KMS-11 (cell line): ENCODE data around the gene NCAM2.

Experiments
- H2AFZ ChIP-seq: fragments of 200-600 bp; sonication (generic); 2 replicates; pipeline ENCODE4 v1.6.1; 2016; ENCODE audit warnings: antibody characterized with exemption, mixed run types, low read depth
- H3K27ac ChIP-seq: fragments of 200-600 bp; sonication (generic); 2 replicates; pipeline ENCODE4 v1.6.1; 2016; ENCODE audit warnings: mild to moderate bottlenecking, mixed run types
- H3K27me3 ChIP-seq: fragments of 200-600 bp; sonication (generic); 2 replicates; pipeline ENCODE4 v1.6.1; 2017; ENCODE audit warnings: mild to moderate bottlenecking, low read depth, mixed run types, moderate library complexity; ENCODE audit not compliant: insufficient read depth
- H3K36me3 ChIP-seq: fragments of 200-600 bp; sonication (generic); 2 replicates; pipeline ENCODE4 v1.6.1; 2017; ENCODE audit warnings: mild to moderate bottlenecking, mixed run types; ENCODE audit not compliant: insufficient read depth
- H3K4me1 ChIP-seq: fragments of 200-600 bp; sonication (generic); 2 replicates; pipeline ENCODE4 v1.6.1; 2016; ENCODE audit warnings: mild to moderate bottlenecking, low read depth, mixed run types; ENCODE audit not compliant: poor library complexity, severe bottlenecking
- H3K4me2 ChIP-seq: fragments of 200-600 bp; sonication (generic); 2 replicates; pipeline ENCODE4 v1.7.0; 2016; ENCODE audit warnings: mild to moderate bottlenecking, mixed run types
- H3K4me3 ChIP-seq: fragments of 200-600 bp; sonication (generic); IDR thresholded peaks from 2 replicates; pipeline ENCODE4 v1.6.1; 2017; ENCODE audit warnings: low read depth, low read length, mixed read lengths; ENCODE audit not compliant: insufficient read depth
- H3K79me2 ChIP-seq: fragments of 200-600 bp; sonication (generic); 2 replicates; pipeline ENCODE4 v1.6.1; 2016; ENCODE audit warnings: low read depth, mixed run types; ENCODE audit not compliant: insufficient read depth
- H3K9ac ChIP-seq: fragments of 200-600 bp; sonication (generic); 2 replicates; pipeline ENCODE4 v1.6.1; 2016; ENCODE audit warnings: mild to moderate bottlenecking, mixed run types
- H4K20me1 ChIP-seq: fragments of 200-600 bp; sonication (generic); 2 replicates; pipeline ENCODE4 v1.6.1; 2016; ENCODE audit warnings: mild to moderate bottlenecking, mixed run types; ENCODE audit not compliant: insufficient read depth
- CTCF ChIP-seq: fragments of 200-600 bp; sonication (generic); conservative IDR thresholded peaks from 2 replicates; pipeline ENCODE4 v1.6.1; 2017; ENCODE audit warnings: low read depth, mild to moderate bottlenecking, antibody characterized with exemption, low read length, moderate library complexity, mixed read lengths

NCAM2 gene

GRCh38 chr21:21345296-21345695 lies 347.1 kb downstream of the NCAM2 start:
- no peaks in the 10 kb centered on the region for H3K36me3 ChIP-seq
- no peak overlapping the region for H3K27ac ChIP-seq
- no peak for TF ChIP-seq CTCF
- H4K20me1 ChIP-seq: no peaks in the 10 kb centered on the region
- H3K4me2 ChIP-seq: no peak overlapping the region
- H3K79me2 ChIP-seq: no peaks in the 10 kb centered on the region
- no peak overlapping the region for H3K4me3 ChIP-seq
- no peak overlapping the region for H3K9ac ChIP-seq
- no peak overlapping the region for H2AFZ ChIP-seq
- H3K27me3 ChIP-seq: no peaks in the 10 kb centered on the region
- no peaks in the 10 kb centered on the region for H3K4me1 ChIP-seq

DNA sequence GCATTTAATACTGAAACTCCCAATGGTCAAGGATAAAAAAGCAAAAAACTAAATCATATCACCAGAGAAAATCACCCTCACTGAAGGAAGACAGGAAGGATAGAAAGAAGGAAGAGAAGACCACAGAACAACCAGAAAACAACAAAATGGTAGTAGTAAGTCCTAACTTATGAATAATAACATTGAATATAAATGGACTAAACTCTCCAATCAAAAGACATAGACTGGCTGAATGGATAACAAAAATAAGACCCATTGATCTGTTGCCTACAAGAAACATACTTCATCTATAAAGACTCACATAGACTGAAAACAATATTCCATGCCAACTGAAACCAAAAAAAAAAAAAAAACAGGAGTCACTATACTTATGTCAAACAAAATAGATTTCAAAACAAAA lies 347.7 kb downstream of the NCAM2 start:
- no peaks in the 10 kb centered on the region for H3K27me3 ChIP-seq
- H3K9ac ChIP-seq: no peak overlapping the region
- no peaks in the 10 kb centered on the region for H3K4me1 ChIP-seq
- H4K20me1 ChIP-seq: no peaks in the 10 kb centered on the region
- no peak for TF ChIP-seq CTCF
- no peak overlapping the region for H3K27ac ChIP-seq
- no peak overlapping the region for H2AFZ ChIP-seq
- H3K4me3 ChIP-seq: no peak overlapping the region
- no peaks in the 10 kb centered on the region for H3K36me3 ChIP-seq
- H3K79me2 ChIP-seq: no peaks in the 10 kb centered on the region
- H3K4me2 ChIP-seq: no peak overlapping the region

GRCh38 chr21:21366277-21366676 lies 368.1 kb downstream of the NCAM2 start:
- Histone ChIP-seq H4K20me1 (no peaks in the 10 kb centered on the region), H3K4me2 (no peak overlapping the region), H3K4me1 (no peaks in the 10 kb centered on the region), H3K36me3 (no peaks in the 10 kb centered on the region), H3K4me3 (no peak overlapping the region), H3K27ac (no peak overlapping the region), H3K27me3 (no peaks in the 10 kb centered on the region), H2AFZ (no peak overlapping the region), H3K79me2 (no peaks in the 10 kb centered on the region), H3K9ac (no peak overlapping the region)
- TF ChIP-seq CTCF: no peak

DNA sequence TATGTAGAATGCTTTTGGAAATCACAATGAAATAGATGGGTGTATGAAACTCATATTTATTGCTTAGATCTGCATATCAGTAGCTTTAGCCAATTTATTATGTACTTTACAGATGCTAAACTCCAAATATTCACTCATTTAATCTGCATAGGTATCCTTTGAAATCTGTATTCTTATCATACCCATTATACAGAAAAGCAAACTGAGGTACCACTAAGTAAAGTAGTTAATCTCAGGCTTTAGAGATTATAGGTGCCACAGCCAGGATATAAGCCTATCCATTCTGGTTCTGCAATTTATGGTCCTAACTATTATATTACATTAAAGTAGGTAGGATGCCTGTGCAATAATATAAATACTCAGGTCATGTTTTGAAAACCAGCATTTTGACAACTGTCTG lies 369.4 kb downstream of the NCAM2 start:
- Histone ChIP-seq H3K9ac (no peak overlapping the region), H3K4me2 (no peak overlapping the region), H3K36me3 (no peaks in the 10 kb centered on the region), H2AFZ (no peak overlapping the region), H4K20me1 (no peaks in the 10 kb centered on the region), H3K4me3 (no peak overlapping the region), H3K27ac (no peak overlapping the region), H3K79me2 (no peaks in the 10 kb centered on the region), H3K4me1 (no peaks in the 10 kb centered on the region), H3K27me3 (no peaks in the 10 kb centered on the region)
- no peak for TF ChIP-seq CTCF

GRCh38 chr21:21373969-21374368 lies 375.8 kb downstream of the NCAM2 start:
- no peak overlapping the region for H3K9ac ChIP-seq
- H2AFZ ChIP-seq: no peak overlapping the region
- H3K4me2 ChIP-seq: no peak overlapping the region
- no peaks in the 10 kb centered on the region for H3K27me3 ChIP-seq
- H3K36me3 ChIP-seq: no peaks in the 10 kb centered on the region
- no peaks in the 10 kb centered on the region for H3K4me1 ChIP-seq
- H4K20me1 ChIP-seq: no peaks in the 10 kb centered on the region
- H3K27ac ChIP-seq: no peak overlapping the region
- H3K4me3 ChIP-seq: no peak overlapping the region
- H3K79me2 ChIP-seq: no peaks in the 10 kb centered on the region
- no peak for TF ChIP-seq CTCF
